GM23338 (cell line): ENCODE results near the gene STK24. TPM values are rescaled to one million over a fixed set of nuclear protein-coding genes. Genes with fewer than 3 reads are reported as not detected.

Experiments used
- ATAC-seq: fragments of 200-7000 bp; cut with Tn5 transposase; 3 replicates; pipeline ENCODE4 v1.9.1; 2020
- DNase-seq: peaks from one replicate; pipeline ENCODE4 v3.0.0-alpha.2; 2015; ENCODE audit warnings: low spot score
- H2AFZ ChIP-seq: fragments of 200-600 bp; sonication (generic); 2 replicates; pipeline ENCODE4 v1.8.0; 2016; ENCODE audit warnings: antibody characterized with exemption, mild to moderate bottlenecking, moderate library complexity
- H3F3A ChIP-seq: fragments of 200-600 bp; sonication (generic); replicated peaks from 2 replicates; pipeline ENCODE4 v1.8.0; 2017; ENCODE audit warnings: antibody characterized with exemption, mixed run types, low read depth
- H3K27ac ChIP-seq: fragments of 200-600 bp; sonication (generic); 2 replicates; pipeline ENCODE4 v1.6.1; 2016; ENCODE audit warnings: low read depth
- H3K27me3 ChIP-seq: fragments of 200-600 bp; sonication (generic); 2 replicates; pipeline ENCODE4 v1.8.0; 2016; ENCODE audit warnings: mild to moderate bottlenecking, mixed run types, moderate library complexity; ENCODE audit not compliant: insufficient read depth
- H3K36me3 ChIP-seq: fragments of 200-600 bp; sonication (generic); 2 replicates; pipeline ENCODE4 v1.8.0; 2016; ENCODE audit warnings: mild to moderate bottlenecking; ENCODE audit not compliant: insufficient read depth
- H3K4me1 ChIP-seq: fragments of 200-600 bp; sonication (generic); 2 replicates; pipeline ENCODE4 v1.8.0; 2016; ENCODE audit warnings: mild to moderate bottlenecking, moderate library complexity; ENCODE audit not compliant: insufficient read depth
- H3K4me2 ChIP-seq: fragments of 200-600 bp; sonication (generic); 2 replicates; pipeline ENCODE4 v1.7.1; 2017; ENCODE audit warnings: mixed run types
- H3K4me3 ChIP-seq: fragments of 200-600 bp; sonication (generic); 2 replicates; pipeline ENCODE4 v1.6.1; 2016; ENCODE audit warnings: mixed run types
- H3K79me2 ChIP-seq: fragments of 200-600 bp; sonication (generic); replicated peaks from 2 replicates; pipeline ENCODE4 v1.8.0; 2017; ENCODE audit warnings: mild to moderate bottlenecking; ENCODE audit not compliant: insufficient read depth
- H3K9me2 ChIP-seq: fragments of 200-600 bp; sonication (generic); 2 replicates; pipeline ENCODE4 v1.8.0; 2017; ENCODE audit not compliant: insufficient read depth
- H4K20me1 ChIP-seq: fragments of 200-600 bp; sonication (generic); replicated peaks from 2 replicates; pipeline ENCODE4 v1.8.0; 2017; ENCODE audit warnings: mild to moderate bottlenecking; ENCODE audit not compliant: insufficient read depth
- H3K27ac Mint-ChIP-seq: 2 replicates; pipeline ENCODE4 v1.8.0; 2020; ENCODE audit warnings: inconsistent platforms, mild to moderate bottlenecking, moderate library complexity, mixed read lengths
- H3K27me3 Mint-ChIP-seq: 3 replicates; pipeline ENCODE4 v1.8.0; 2022; ENCODE audit warnings: low read depth, mild to moderate bottlenecking, moderate library complexity, mixed read lengths, inconsistent platforms; ENCODE audit not compliant: insufficient read depth, poor library complexity
- H3K36me3 Mint-ChIP-seq: 3 replicates; pipeline ENCODE4 v1.8.0; 2021; ENCODE audit warnings: low read depth, mild to moderate bottlenecking, inconsistent platforms, moderate library complexity, mixed read lengths
- H3K4me1 Mint-ChIP-seq: 3 replicates; pipeline ENCODE4 v1.8.0; 2020; ENCODE audit warnings: mild to moderate bottlenecking, inconsistent platforms, mixed read lengths
- H3K4me3 Mint-ChIP-seq: 3 replicates; pipeline ENCODE4 v1.8.0; 2021; ENCODE audit warnings: moderate library complexity, mild to moderate bottlenecking, inconsistent platforms, mixed read lengths
- H3K9me3 Mint-ChIP-seq: 3 replicates; pipeline ENCODE4 v1.8.0; 2020; ENCODE audit warnings: moderate library complexity, mild to moderate bottlenecking, inconsistent platforms, mixed read lengths
- CTCF ChIP-seq, 2 experiments: fragments of 200-600 bp in 1 of 2; sonication (generic) in 1 of 2; conservative IDR thresholded peaks; 2 replicates each; pipeline versions ENCODE4 v1.5.1 to v1.6.1; 2016 to 2017; ENCODE audit warnings: antibody characterized with exemption in 2 of 2, low read depth in 2 of 2, mild to moderate bottlenecking in 2 of 2, moderate library complexity in 1 of 2
- NANOG ChIP-seq: IDR thresholded peaks from 2 replicates; pipeline ENCODE4 v1.6.1; 2016; ENCODE audit warnings: antibody characterized with exemption, borderline replicate concordance
- POLR2AphosphoS5 ChIP-seq: IDR thresholded peaks from 2 replicates; pipeline ENCODE4 v1.6.1; 2016; ENCODE audit warnings: antibody characterized with exemption, low read depth
- ZNF331 ChIP-seq: fragments of 250-450 bp; sonication (Bioruptor Pico); IDR thresholded peaks from 2 replicates; pipeline ENCODE4 v1.5.0; 2020; ENCODE audit warnings: low read depth, mild to moderate bottlenecking, moderate library complexity
- polyA plus RNA-seq: library from polyadenylated mRNA; unstranded; fragments of >200 nt; fragmentation: Nextera tagmentation; extraction: Ambion mirVana; gene quantifications from 2 replicates; pipeline ENCODE4 v1.2.1, GENCODE V29; 2016
- total RNA-seq: library from RNA; depleted of rRNA; stranded (reverse); fragments of >200 nt; shearing (Covaris generic); gene quantifications from 2 replicates; pipeline ENCODE4 v1.2.3, GENCODE V29; 2014
- TF ChIP-seq, protein P1 (sequence below): fragments of 250-450 bp; sonication (Bioruptor Pico); IDR thresholded peaks from 2 replicates; pipeline ENCODE4 v1.5.0; 2020; ENCODE audit warnings: mild to moderate bottlenecking, moderate library complexity

The STK24 gene
- total and polyA plus RNA-seq, 2 experiments from 2014 or later: 56.5 to 144 TPM

GRCh38 chr13:98438246-98439125, 138.4 kb downstream of the STK24 start (continued):
- TF ChIP-seq, protein P1, sequence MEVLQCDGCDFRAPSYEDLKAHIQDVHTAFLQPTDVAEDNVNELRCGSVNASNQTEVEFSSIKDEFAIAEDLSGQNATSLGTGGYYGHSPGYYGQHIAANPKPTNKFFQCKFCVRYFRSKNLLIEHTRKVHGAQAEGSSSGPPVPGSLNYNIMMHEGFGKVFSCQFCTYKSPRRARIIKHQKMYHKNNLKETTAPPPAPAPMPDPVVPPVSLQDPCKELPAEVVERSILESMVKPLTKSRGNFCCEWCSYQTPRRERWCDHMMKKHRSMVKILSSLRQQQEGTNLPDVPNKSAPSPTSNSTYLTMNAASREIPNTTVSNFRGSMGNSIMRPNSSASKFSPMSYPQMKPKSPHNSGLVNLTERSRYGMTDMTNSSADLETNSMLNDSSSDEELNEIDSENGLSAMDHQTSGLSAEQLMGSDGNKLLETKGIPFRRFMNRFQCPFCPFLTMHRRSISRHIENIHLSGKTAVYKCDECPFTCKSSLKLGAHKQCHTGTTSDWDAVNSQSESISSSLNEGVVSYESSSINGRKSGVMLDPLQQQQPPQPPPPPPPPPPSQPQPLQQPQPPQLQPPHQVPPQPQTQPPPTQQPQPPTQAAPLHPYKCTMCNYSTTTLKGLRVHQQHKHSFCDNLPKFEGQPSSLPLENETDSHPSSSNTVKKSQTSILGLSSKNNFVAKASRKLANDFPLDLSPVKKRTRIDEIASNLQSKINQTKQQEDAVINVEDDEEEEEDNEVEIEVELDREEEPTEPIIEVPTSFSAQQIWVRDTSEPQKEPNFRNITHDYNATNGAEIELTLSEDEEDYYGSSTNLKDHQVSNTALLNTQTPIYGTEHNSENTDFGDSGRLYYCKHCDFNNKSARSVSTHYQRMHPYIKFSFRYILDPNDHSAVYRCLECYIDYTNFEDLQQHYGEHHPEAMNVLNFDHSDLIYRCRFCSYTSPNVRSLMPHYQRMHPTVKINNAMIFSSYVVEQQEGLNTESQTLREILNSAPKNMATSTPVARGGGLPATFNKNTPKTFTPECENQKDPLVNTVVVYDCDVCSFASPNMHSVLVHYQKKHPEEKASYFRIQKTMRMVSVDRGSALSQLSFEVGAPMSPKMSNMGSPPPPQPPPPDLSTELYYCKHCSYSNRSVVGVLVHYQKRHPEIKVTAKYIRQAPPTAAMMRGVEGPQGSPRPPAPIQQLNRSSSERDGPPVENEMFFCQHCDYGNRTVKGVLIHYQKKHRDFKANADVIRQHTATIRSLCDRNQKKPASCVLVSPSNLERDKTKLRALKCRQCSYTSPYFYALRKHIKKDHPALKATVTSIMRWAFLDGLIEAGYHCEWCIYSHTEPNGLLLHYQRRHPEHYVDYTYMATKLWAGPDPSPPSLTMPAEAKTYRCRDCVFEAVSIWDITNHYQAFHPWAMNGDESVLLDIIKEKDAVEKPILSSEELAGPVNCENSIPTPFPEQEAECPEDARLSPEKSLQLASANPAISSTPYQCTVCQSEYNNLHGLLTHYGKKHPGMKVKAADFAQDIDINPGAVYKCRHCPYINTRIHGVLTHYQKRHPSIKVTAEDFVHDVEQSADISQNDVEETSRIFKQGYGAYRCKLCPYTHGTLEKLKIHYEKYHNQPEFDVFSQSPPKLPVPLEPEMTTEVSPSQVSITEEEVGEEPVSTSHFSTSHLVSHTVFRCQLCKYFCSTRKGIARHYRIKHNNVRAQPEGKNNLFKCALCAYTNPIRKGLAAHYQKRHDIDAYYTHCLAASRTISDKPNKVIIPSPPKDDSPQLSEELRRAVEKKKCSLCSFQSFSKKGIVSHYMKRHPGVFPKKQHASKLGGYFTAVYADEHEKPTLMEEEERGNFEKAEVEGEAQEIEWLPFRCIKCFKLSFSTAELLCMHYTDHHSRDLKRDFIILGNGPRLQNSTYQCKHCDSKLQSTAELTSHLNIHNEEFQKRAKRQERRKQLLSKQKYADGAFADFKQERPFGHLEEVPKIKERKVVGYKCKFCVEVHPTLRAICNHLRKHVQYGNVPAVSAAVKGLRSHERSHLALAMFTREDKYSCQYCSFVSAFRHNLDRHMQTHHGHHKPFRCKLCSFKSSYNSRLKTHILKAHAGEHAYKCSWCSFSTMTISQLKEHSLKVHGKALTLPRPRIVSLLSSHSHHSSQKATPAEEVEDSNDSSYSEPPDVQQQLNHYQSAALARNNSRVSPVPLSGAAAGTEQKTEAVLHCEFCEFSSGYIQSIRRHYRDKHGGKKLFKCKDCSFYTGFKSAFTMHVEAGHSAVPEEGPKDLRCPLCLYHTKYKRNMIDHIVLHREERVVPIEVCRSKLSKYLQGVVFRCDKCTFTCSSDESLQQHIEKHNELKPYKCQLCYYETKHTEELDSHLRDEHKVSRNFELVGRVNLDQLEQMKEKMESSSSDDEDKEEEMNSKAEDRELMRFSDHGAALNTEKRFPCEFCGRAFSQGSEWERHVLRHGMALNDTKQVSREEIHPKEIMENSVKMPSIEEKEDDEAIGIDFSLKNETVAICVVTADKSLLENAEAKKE (CRISPR knock-in tag): no peak

DNA sequence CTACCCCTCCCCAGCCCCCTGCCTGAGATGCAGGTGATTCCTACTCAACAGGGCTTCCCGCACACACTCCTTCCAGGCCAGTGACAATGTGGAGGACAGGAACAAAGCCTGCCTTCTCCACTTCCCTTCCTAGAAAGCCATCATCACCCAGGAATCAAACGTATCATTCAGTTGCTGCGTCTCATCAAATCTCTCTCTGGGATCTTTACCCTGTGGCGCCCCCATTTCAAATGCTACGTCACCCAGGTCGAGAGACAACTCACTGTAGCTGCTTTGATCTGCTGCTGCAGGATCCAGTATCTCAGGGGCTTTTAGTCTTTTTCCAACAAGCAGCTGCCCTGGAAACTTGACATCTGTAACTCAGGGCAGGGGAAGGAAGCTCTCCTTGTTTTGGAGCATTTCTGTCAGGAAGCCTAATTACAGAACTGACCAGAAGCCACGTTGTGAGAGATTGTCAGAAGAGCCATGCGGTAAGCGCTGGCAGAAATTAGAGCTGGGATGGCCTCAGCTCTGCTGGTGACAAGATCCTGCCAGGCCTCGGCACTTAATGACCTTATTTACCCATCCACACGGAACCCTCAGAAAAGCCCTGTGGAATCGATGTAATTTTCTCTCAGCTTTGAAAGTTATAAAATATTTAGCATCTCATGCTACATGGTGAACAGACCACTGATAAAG, 140.5 kb downstream of the STK24 start:
- peaks cover 16% of the 10 kb centered on the region for H3K36me3 Mint-ChIP-seq
- peaks cover 4% of the 10 kb centered on the region; the same call in 1 of the 3 replicates for H3K4me1 Mint-ChIP-seq
- Histone ChIP-seq H3F3A (no peaks in the 10 kb centered on the region), H4K20me1 (no peaks in the 10 kb centered on the region; the same call in 1 of the 2 replicates), H3K4me2 (no peak overlapping the region), H3K9me2 (no peaks in the 10 kb centered on the region), H3K27ac (no peak overlapping the region), H2AFZ (no peak overlapping the region), H3K4me3 (no peak overlapping the region), H3K4me1 (no peaks in the 10 kb centered on the region), H3K79me2 (no peaks in the 10 kb centered on the region), H3K27me3 (no peaks in the 10 kb centered on the region), H3K36me3 (no peaks in the 10 kb centered on the region)
- no peaks in the 10 kb centered on the region; the same call in 2 of the 3 replicates for H3K9me3 Mint-ChIP-seq
- DNase-seq (peak; percentile 30), ATAC-seq (no peak; the same call in 2 of the 3 replicates)
- peaks cover 13% of the 10 kb centered on the region for H3K27me3 Mint-ChIP-seq
- peak overlapping the region; percentile 9; the same call in 1 of the 2 replicates for H3K27ac Mint-ChIP-seq
- H3K4me3 Mint-ChIP-seq: no peak overlapping the region
- no peak for TF ChIP-seq POLR2AphosphoS5
- TF ChIP-seq NANOG: no peak
- TF ChIP-seq ZNF331: no peak
- peak in 1 of 2 experiments; percentile 36; a peak in 2 of 4 replicates for TF ChIP-seq CTCF (conservative IDR thresholded peaks at IDR 0.05; ENCODE audit: low read depth in 2 of 2)
